Measurements from ENCODE around the gene SCG3. TPM values are rescaled to one million over a fixed set of nuclear protein-coding genes. Genes with fewer than 3 reads are reported as not detected.

SCG3 gene
- total RNA-seq, 2 experiments from 2014 or later = not detected

- peaks cover 4% of the 10 kb centered on the region for H3K4me1 Mint-ChIP-seq
- peaks cover 34% of the 10 kb centered on the region for H3K27me3 Mint-ChIP-seq
- no peaks in the 10 kb centered on the region for H3K36me3 Mint-ChIP-seq
- no peaks in the 10 kb centered on the region for H3K9me3 Mint-ChIP-seq (ENCODE audit: low read depth)
- H3K27ac Mint-ChIP-seq = no peak overlapping the region
- DNase-seq (no peak), ATAC-seq (no peak)
- H3K4me3 Mint-ChIP-seq = no peak overlapping the region
- CTCF ChIA-PET = interaction anchor here (2.1 kb wide), 1 partner anchor 109 kb away, joined by 9 read pairs; no protein-coding TSS in a partner anchor
Observed at GRCh38 chr15:51667478-51667877, 13.8 kb upstream of the SCG3 start.

DNA sequence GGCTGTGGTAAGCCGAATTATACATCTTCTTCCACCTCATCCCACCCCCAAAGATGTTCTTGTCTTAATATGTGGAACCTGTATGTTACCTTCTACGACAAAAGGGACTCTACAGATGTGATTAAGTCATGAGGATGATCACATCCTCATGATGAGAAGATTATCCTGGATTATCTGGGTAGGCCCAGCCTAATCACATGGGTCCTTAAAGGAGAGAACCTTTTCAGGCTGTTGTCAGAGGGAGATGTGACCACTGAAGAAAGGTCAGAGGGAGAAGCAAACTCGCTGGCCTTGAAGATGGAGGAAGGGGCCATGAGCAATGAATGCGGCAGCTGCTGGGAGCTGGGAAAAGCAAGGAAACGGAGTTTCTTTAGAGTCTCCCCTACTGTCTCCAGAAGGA is 12.9 kb upstream of the SCG3 start:
- CTCF ChIA-PET = no interaction called here

DNA sequence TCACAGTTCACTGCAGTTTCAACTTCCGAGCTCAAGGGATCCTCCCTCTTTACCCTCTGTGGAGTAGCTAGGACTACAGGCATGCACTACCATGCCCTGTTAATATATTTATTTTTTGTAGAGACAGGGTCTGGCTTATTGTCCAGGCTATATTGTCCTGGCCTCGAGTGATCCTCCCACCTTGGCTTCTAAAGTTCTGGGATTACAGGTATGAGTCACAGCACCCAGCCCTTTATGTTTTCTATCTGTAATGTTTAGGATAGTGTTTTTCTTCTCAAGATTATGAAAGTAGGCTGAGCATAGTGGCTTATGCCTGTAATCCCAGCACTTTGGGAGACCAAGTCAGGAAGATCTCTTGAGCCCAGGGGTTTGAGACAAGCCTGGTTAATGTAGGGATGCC is 11.9 kb upstream of the SCG3 start:
- ATAC-seq = no peak
- peaks cover 4% of the 10 kb centered on the region for H3K4me1 Mint-ChIP-seq
- H3K27ac Mint-ChIP-seq = no peak overlapping the region
- no peaks in the 10 kb centered on the region for H3K9me3 Mint-ChIP-seq (ENCODE audit: low read depth)
- H3K4me3 Mint-ChIP-seq = no peak overlapping the region
- H3K36me3 Mint-ChIP-seq = no peaks in the 10 kb centered on the region
- CTCF ChIA-PET = interaction anchor here (1.9 to 2.8 kb wide), 2 partner anchors 19 to 107 kb away, joined by 7 to 8 read pairs; no protein-coding TSS in a partner anchor
- no peak for DNase-seq
- peaks cover 30% of the 10 kb centered on the region for H3K27me3 Mint-ChIP-seq

More for the DNA sequence above, 12.9 kb upstream of the SCG3 start:
- H3K4me3 Mint-ChIP-seq = no peak overlapping the region
- H3K27me3 Mint-ChIP-seq = peaks cover 30% of the 10 kb centered on the region
- no peak for DNase-seq
- peaks cover 4% of the 10 kb centered on the region for H3K4me1 Mint-ChIP-seq
- no peaks in the 10 kb centered on the region for H3K36me3 Mint-ChIP-seq
- no peak overlapping the region for H3K27ac Mint-ChIP-seq
- no peak for ATAC-seq
- H3K9me3 Mint-ChIP-seq (ENCODE audit: low read depth) = no peaks in the 10 kb centered on the region

DNA sequence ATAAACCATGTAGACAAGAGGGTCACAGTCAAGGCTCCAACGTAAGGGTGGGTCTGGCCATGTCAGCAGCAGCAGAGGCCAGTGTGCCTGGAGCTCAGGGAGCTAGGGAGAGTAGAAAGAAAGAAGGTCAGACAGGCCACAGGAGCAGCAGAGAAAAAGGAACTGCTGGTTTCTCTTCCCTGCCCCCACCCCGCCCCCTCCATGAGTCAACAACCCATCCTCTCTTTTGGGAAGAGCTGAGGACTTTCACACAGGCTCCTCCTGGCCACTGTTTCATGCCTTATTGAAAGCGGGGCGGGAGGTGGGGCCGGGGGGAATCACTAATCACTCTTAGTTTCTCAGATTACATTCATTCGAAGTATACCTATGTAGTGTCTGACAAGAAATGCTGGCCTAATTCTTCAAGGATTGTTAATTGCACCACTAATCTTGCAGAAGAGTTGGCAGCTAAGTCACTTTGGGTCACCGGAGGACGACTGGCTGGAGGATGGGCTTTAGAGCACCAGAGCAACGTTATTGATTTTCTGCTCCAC is 9.1 kb upstream of the SCG3 start:
- H3K27me3 Mint-ChIP-seq = peaks cover 19% of the 10 kb centered on the region
- no peak overlapping the region for H3K27ac Mint-ChIP-seq
- no peak for DNase-seq
- H3K4me3 Mint-ChIP-seq = no peak overlapping the region
- CTCF ChIA-PET = interaction anchor here (2.1 to 2.8 kb wide), 2 partner anchors 104 to 105 kb away, joined by 7 to 10 read pairs; no protein-coding TSS in a partner anchor
- no peak for ATAC-seq
- no peaks in the 10 kb centered on the region for H3K9me3 Mint-ChIP-seq (ENCODE audit: low read depth)
- no peaks in the 10 kb centered on the region for H3K36me3 Mint-ChIP-seq
- H3K4me1 Mint-ChIP-seq = peaks cover 4% of the 10 kb centered on the region

DNA sequence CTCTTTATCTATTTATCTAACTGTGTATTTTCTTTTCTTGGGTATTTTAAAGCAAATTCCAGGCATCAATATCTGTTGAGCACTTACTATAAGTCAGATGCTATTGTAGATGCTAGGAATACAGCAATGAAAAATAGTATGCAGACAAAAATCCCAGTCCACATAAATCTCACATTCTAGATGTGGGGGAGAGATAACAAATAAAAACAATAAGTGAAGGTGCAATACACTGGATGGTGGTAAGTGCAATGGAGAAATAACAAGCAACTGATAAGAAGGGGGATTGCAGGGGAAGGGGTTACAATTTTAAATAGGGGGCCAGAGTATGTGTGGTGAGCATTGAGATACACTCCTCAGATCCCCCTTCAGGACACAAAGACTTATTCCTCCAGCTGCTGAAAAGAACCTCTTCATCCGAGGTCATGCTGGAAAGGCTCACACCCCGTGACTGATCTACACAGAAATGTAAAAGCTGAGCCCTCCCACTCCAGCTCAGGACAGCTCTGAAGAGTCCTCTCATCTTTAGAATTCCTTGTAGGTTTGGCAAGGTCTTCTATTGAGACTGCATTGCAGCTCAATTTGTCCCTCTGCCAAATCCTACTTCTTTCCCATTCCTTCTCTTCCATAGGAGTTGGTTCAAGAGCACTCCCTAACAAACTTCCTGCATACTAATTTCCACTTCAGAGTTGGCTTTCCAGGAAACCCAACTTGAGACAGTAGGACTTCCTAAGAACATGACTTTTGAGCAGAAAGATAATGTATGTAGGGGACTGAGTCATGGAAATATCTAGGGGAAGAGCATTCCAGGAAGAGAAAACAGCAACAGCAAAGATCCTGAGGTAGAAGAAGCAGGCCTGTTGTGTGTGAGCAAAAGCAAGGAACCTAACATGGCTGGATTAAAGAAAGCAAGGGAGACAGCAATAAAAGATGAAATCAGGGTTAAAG is 8.1 kb upstream of the SCG3 start:
- H3K4me3 Mint-ChIP-seq = no peak overlapping the region
- H3K36me3 Mint-ChIP-seq = no peaks in the 10 kb centered on the region

DNA sequence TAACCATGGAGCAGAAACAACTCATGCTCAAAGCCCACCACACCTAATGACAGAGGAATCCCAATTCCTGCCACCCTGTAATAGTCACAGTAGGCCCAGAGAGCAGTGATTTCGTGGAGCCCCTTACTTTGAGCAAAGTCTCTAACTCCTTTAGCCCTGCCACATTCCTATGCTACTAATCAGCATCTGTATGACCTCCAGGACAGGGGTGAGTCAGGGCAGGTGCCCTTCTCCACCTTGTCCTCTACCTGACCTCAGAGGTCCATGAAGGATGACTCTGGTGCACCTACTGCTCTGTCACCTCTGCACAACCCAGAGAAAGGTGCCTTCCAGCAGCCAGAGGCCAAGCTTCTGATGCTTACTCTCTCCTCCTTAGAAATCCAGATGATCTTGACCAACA is 6.1 kb upstream of the SCG3 start:
- peaks cover 23% of the 10 kb centered on the region for H3K27me3 Mint-ChIP-seq
- no peaks in the 10 kb centered on the region for H3K9me3 Mint-ChIP-seq (ENCODE audit: low read depth)
- H3K36me3 Mint-ChIP-seq = no peaks in the 10 kb centered on the region
- no peak overlapping the region for H3K27ac Mint-ChIP-seq
- ATAC-seq (no peak), DNase-seq (no peak)
- CTCF ChIA-PET = no interaction called here
- no peaks in the 10 kb centered on the region for H3K4me1 Mint-ChIP-seq
- no peak overlapping the region for H3K4me3 Mint-ChIP-seq

More for the DNA sequence above, 8.1 kb upstream of the SCG3 start:
- CTCF ChIA-PET = interaction anchor here (0.9 to 2.1 kb wide), 2 partner anchors 37 to 103 kb away, joined by 3 to 10 read pairs; no protein-coding TSS in a partner anchor
- H3K9me3 Mint-ChIP-seq (ENCODE audit: low read depth) = no peaks in the 10 kb centered on the region
- DNase-seq (no peak), ATAC-seq (no peak)
- no peak overlapping the region for H3K27ac Mint-ChIP-seq
- H3K4me1 Mint-ChIP-seq = no peaks in the 10 kb centered on the region
- H3K27me3 Mint-ChIP-seq = peaks cover 15% of the 10 kb centered on the region

GRCh38 chr15:51677021-51677420 is 4.3 kb upstream of the SCG3 start:
- CTCF ChIA-PET = no interaction called here
- Mint-ChIP-seq H3K27me3 (peaks cover 32% of the 10 kb centered on the region), H3K9me3 (ENCODE audit: low read depth) (no peaks in the 10 kb centered on the region), H3K4me1 (peaks cover 3% of the 10 kb centered on the region), H3K4me3 (no peak overlapping the region), H3K36me3 (no peaks in the 10 kb centered on the region), H3K27ac (no peak overlapping the region)
- ATAC-seq (no peak), DNase-seq (no peak)

DNA sequence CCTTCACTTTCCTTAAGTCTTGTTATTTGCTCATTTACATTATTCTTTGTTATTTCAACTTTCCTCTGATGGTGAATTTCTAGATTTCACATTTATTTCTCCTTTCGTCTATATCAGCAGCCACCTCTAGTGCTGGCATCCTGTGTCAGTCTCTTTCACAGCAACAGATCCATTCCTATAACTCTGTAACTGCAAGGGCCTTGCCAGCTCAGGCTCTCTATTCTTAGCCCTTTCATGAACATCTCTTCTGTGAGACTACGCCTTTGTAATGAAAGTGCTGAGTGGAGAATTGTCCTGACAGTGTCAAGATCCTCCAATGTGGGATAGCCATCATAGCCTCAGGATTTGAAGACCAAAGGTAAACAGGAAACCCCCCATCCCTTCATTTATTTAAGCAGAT is 3.9 kb upstream of the SCG3 start:
- peaks cover 33% of the 10 kb centered on the region for H3K27me3 Mint-ChIP-seq
- H3K27ac Mint-ChIP-seq = no peak overlapping the region
- DNase-seq (no peak), ATAC-seq (no peak)
- peaks cover 3% of the 10 kb centered on the region for H3K4me1 Mint-ChIP-seq
- H3K4me3 Mint-ChIP-seq = no peak overlapping the region
- no peaks in the 10 kb centered on the region for H3K9me3 Mint-ChIP-seq (ENCODE audit: low read depth)
- no peaks in the 10 kb centered on the region for H3K36me3 Mint-ChIP-seq
- CTCF ChIA-PET = no interaction called here

GRCh38 chr15:51678096-51678495 is 3.2 kb upstream of the SCG3 start:
- Mint-ChIP-seq H3K36me3 (no peaks in the 10 kb centered on the region), H3K27me3 (peaks cover 39% of the 10 kb centered on the region), H3K27ac (no peak overlapping the region), H3K4me3 (no peak overlapping the region), H3K4me1 (peaks cover 3% of the 10 kb centered on the region), H3K9me3 (ENCODE audit: low read depth) (no peaks in the 10 kb centered on the region)
- DNase-seq = no peak
- CTCF ChIA-PET = no interaction called here
- ATAC-seq = no peak

GRCh38 chr15:51680321-51680720 is 982 bp upstream of the SCG3 start:
- peaks cover 58% of the 10 kb centered on the region for H3K27me3 Mint-ChIP-seq
- peaks cover 3% of the 10 kb centered on the region for H3K4me1 Mint-ChIP-seq
- H3K9me3 Mint-ChIP-seq (ENCODE audit: low read depth) = no peaks in the 10 kb centered on the region
- H3K27ac Mint-ChIP-seq = no peak overlapping the region
- ATAC-seq (no peak), DNase-seq (no peak)
- no peak overlapping the region for H3K4me3 Mint-ChIP-seq
- no peaks in the 10 kb centered on the region for H3K36me3 Mint-ChIP-seq
- CTCF ChIA-PET = no interaction called here

GRCh38 chr15:51687565-51687964 is 6.3 kb downstream of the SCG3 start:
- no peak overlapping the region for H3K4me3 Mint-ChIP-seq
- no peaks in the 10 kb centered on the region for H3K9me3 Mint-ChIP-seq (ENCODE audit: low read depth)
- ATAC-seq (no peak), DNase-seq (no peak)
- H3K4me1 Mint-ChIP-seq = peaks cover 14% of the 10 kb centered on the region
- no peak overlapping the region for H3K27ac Mint-ChIP-seq
- CTCF ChIA-PET = no interaction called here
- peaks cover 4% of the 10 kb centered on the region for H3K36me3 Mint-ChIP-seq
- H3K27me3 Mint-ChIP-seq = peaks cover 79% of the 10 kb centered on the region

GRCh38 chr15:51688863-51689262 is 7.6 kb downstream of the SCG3 start:
- Mint-ChIP-seq H3K36me3 (peaks cover 7% of the 10 kb centered on the region), H3K27ac (no peak overlapping the region), H3K27me3 (peaks cover 80% of the 10 kb centered on the region), H3K4me3 (no peak overlapping the region), H3K9me3 (ENCODE audit: low read depth) (no peaks in the 10 kb centered on the region), H3K4me1 (peaks cover 20% of the 10 kb centered on the region)
- no peak for DNase-seq
- no peak for ATAC-seq
- CTCF ChIA-PET = interaction anchor here (0.7 to 0.8 kb wide), 3 partner anchors 39 to 88 kb away, joined by 3 read pairs; no protein-coding TSS in a partner anchor

- peaks cover 7% of the 10 kb centered on the region for H3K36me3 Mint-ChIP-seq
- H3K4me1 Mint-ChIP-seq = peaks cover 20% of the 10 kb centered on the region
- no peak overlapping the region for H3K27ac Mint-ChIP-seq
- CTCF ChIA-PET = no interaction called here
- no peak overlapping the region for H3K4me3 Mint-ChIP-seq
- H3K9me3 Mint-ChIP-seq (ENCODE audit: low read depth) = no peaks in the 10 kb centered on the region
- peaks cover 53% of the 10 kb centered on the region for H3K27me3 Mint-ChIP-seq
- ATAC-seq (no peak), DNase-seq (no peak)
Observed at GRCh38 chr15:51692154-51692553, 10.9 kb downstream of the SCG3 start.

DNA sequence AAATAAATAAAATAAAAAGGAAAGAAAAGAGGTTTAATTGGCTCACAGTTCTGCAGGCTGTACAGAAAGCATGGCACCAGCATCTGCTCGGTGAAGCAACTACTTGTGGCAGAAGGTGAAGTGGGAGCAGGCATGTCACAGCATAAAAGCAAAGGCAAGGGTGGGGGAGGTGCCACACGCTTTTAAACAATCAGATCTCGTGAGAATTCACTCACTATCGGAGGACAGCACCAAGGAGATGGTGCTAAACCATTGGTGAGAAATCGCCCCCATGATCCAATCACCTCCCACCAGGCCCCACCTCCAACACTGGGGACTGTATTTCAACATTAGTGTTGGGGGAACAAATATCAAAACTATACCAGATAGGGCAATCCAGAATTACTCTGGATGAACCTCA is 15.3 kb downstream of the SCG3 start:
- Mint-ChIP-seq H3K27me3 (peaks cover 50% of the 10 kb centered on the region), H3K27ac (no peak overlapping the region), H3K4me3 (no peak overlapping the region), H3K36me3 (peaks cover 3% of the 10 kb centered on the region), H3K9me3 (ENCODE audit: low read depth) (no peaks in the 10 kb centered on the region), H3K4me1 (peaks cover 16% of the 10 kb centered on the region)
- CTCF ChIA-PET = no interaction called here
- ATAC-seq (no peak), DNase-seq (no peak)
